22Rv1 (cell line): ENCODE measurements around the gene CPA5.
A peak's percentile ranks its signal among the peaks of the same experiment; 100 is the strongest.

ENCODE experiments used
- CTCF ChIP-seq: fragments of 450-650 bp; IDR thresholded peaks from 2 replicates; pipeline ENCODE4 v1.5.1; 2017; ENCODE audit warnings: mild to moderate bottlenecking
- ZFX ChIP-seq: fragments of 450-650 bp; IDR thresholded peaks from 2 replicates; pipeline ENCODE4 v1.6.1; 2017; ENCODE audit warnings: antibody characterized with exemption, borderline replicate concordance

DNA sequence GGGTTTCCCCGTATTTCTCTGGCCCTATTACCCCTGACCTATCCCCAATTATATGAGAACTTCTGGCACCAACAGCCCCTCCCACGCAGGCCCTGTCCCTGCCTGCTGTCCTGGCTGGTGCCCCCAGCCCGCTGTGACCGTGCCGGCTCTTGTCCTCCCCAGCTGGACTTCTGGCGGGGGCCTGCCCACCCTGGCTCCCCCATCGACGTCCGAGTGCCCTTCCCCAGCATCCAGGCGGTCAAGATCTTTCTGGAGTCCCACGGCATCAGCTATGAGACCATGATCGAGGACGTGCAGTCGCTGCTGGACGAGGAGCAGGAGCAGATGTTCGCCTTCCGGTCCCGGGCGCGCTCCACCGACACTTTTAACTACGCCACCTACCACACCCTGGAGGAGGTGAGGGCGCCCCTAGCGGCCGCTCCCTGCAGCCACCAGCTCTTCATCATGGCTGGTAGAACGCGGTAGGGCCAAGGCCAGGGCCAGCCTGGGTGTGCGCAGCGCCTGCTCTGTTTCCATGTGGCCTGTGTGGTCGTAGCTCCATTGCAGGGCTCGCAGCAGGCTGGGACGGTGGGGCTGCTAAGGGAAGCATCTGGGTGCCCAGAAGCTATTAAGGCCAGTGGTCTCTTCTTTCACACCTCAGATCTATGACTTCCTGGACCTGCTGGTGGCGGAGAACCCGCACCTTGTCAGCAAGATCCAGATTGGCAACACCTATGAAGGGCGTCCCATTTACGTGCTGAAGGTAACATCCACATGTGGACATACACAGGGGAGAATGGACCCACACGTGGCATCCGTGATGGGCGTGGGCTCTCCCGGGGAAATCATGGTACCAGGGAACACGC, 37.1 kb downstream of the CPA5 start:
- peak; percentile 91 for TF ChIP-seq CTCF
- no peak for TF ChIP-seq ZFX
